IMR-90 (cell line): ENCODE results near the gene POLR1E. TPM values are rescaled to one million over a fixed set of nuclear protein-coding genes. Genes with fewer than 3 reads are reported as not detected.

Source experiments
- ATAC-seq: fragments of 200-7000 bp; cut with Tn5 transposase; 2 replicates; pipeline ENCODE4 v1.9.1; 2020; ENCODE audit warnings: low read depth, mild to moderate bottlenecking, moderate library complexity
- BruUV-seq: library from RNA; stranded (reverse); fragments of 400-500 nt; replicated peaks from 2 replicates; lab custom pipeline; 2021; lab: Mats Ljungman, UMichigan
- CTCF ChIA-PET: fragments of 300-600 bp; formaldehyde crosslinking; extraction: SDS; loops from one replicate; lab custom pipeline; 2021; ENCODE audit warnings: antibody characterized with exemption; lab: Yijun Ruan, JAX
- POLR2A ChIA-PET: fragments of 300-600 bp; sonication (Branson Sonifier 250); formaldehyde crosslinking; loops from one replicate; lab custom pipeline; 2022; ENCODE audit warnings: antibody characterized with exemption; ENCODE audit not compliant: unreplicated experiment; lab: Charles Lee
- DNase-seq: peaks from one replicate; pipeline ENCODE4 v3.0.0; 2013
- H2AFZ ChIP-seq: replicated peaks from 2 replicates; pipeline ENCODE3; 2013; ENCODE audit warnings: low read length, mild to moderate bottlenecking; ENCODE audit not compliant: poor library complexity
- H2AK5ac ChIP-seq: 2 replicates; pipeline ENCODE4 v1.6.1; 2013; ENCODE audit warnings: low read depth, low read length, inconsistent platforms
- H2AK9ac ChIP-seq: replicated peaks from 2 replicates; pipeline ENCODE3; 2013; ENCODE audit warnings: mild to moderate bottlenecking, low read depth, low read length, moderate library complexity; ENCODE audit not compliant: poor library complexity
- H2BK120ac ChIP-seq: 2 replicates; pipeline ENCODE4 v1.6.1; 2013; ENCODE audit warnings: low read depth, low read length, inconsistent platforms
- H2BK15ac ChIP-seq: 3 replicates; pipeline ENCODE4 v1.6.1; 2013; ENCODE audit warnings: low read depth, low read length, inconsistent platforms
- H2BK20ac ChIP-seq: 2 replicates; pipeline ENCODE4 v1.6.1; 2013; ENCODE audit warnings: low read depth, mild to moderate bottlenecking, inconsistent platforms, low read length, moderate library complexity
- H2BK5ac ChIP-seq: 2 replicates; pipeline ENCODE4 v1.6.1; 2013; ENCODE audit warnings: mild to moderate bottlenecking, low read depth, low read length, inconsistent platforms; ENCODE audit not compliant: poor library complexity, severe bottlenecking
- H3K14ac ChIP-seq: replicated peaks from 2 replicates; pipeline ENCODE4 v1.6.1; 2013; ENCODE audit warnings: low read depth, low read length, inconsistent platforms
- H3K18ac ChIP-seq: 2 replicates; pipeline ENCODE4 v1.6.1; 2013; ENCODE audit warnings: low read depth, low read length, control low read depth
- H3K23ac ChIP-seq: 2 replicates; pipeline ENCODE4 v1.6.1; 2013; ENCODE audit warnings: low read depth, low read length, inconsistent platforms
- H3K27ac ChIP-seq: 2 replicates; pipeline ENCODE4 v1.5.1; 2013; ENCODE audit warnings: mild to moderate bottlenecking, control low read depth, low read length; ENCODE audit not compliant: insufficient read depth
- H3K27me3 ChIP-seq: 2 replicates; pipeline ENCODE4 v1.6.1; 2013; ENCODE audit warnings: low read length; ENCODE audit not compliant: control insufficient read depth, insufficient read depth
- H3K36me3 ChIP-seq: 2 replicates; pipeline ENCODE4 v1.6.1; 2013; ENCODE audit warnings: low read length, mixed read lengths; ENCODE audit not compliant: control insufficient read depth, insufficient read depth
- H3K4ac ChIP-seq: 2 replicates; pipeline ENCODE4 v1.6.1; 2013; ENCODE audit warnings: low read depth, low read length, inconsistent platforms
- H3K4me1 ChIP-seq: 2 replicates; pipeline ENCODE4 v1.6.1; 2013; ENCODE audit warnings: low read length, mixed read lengths; ENCODE audit not compliant: control insufficient read depth, insufficient read depth
- H3K4me2 ChIP-seq: 2 replicates; pipeline ENCODE4 v1.6.1; 2013; ENCODE audit warnings: low read depth, mild to moderate bottlenecking, control low read depth, low read length, moderate library complexity
- H3K4me3 ChIP-seq: 2 replicates; pipeline ENCODE4 v1.5.1; 2013; ENCODE audit warnings: low read depth, mild to moderate bottlenecking, control low read depth, low read length, moderate library complexity; ENCODE audit not compliant: insufficient read depth
- H3K56ac ChIP-seq: 2 replicates; pipeline ENCODE4 v1.6.1; 2013; ENCODE audit warnings: low read length, inconsistent platforms; ENCODE audit not compliant: insufficient read depth; ENCODE audit errors: extremely low read depth
- H3K79me1 ChIP-seq, 2 experiments: 2 replicates each; pipeline ENCODE4 v1.6.1; 2013; ENCODE audit warnings: low read length in 2 of 2, inconsistent platforms in 1 of 2, low read depth in 1 of 2
- H3K9ac ChIP-seq: 2 replicates; pipeline ENCODE4 v1.6.1; 2013; ENCODE audit warnings: low read depth, low read length, control low read depth
- H3K9me1 ChIP-seq: 2 replicates; pipeline ENCODE4 v1.6.1; 2013; ENCODE audit warnings: low read length, inconsistent platforms; ENCODE audit not compliant: insufficient read depth
- H3K9me3 ChIP-seq: 2 replicates; pipeline ENCODE4 v1.6.1; 2013; ENCODE audit warnings: low read length; ENCODE audit not compliant: control insufficient read depth, insufficient read depth
- H4K20me1 ChIP-seq: 2 replicates; pipeline ENCODE4 v1.6.1; 2013; ENCODE audit warnings: low read length, inconsistent platforms; ENCODE audit not compliant: insufficient read depth
- H4K5ac ChIP-seq: 2 replicates; pipeline ENCODE4 v1.6.1; 2013; ENCODE audit warnings: mild to moderate bottlenecking, low read depth, low read length, control low read depth
- H4K8ac ChIP-seq, 2 experiments: 2 replicates each; pipeline ENCODE4 v1.6.1; 2013; ENCODE audit warnings: low read depth in 2 of 2, low read length in 2 of 2, control low read depth in 1 of 2, inconsistent platforms in 1 of 2
- H4K91ac ChIP-seq: 2 replicates; pipeline ENCODE4 v1.6.1; 2013; ENCODE audit warnings: low read depth, low read length, inconsistent platforms; ENCODE audit not compliant: insufficient read depth
- BHLHE40 ChIP-seq: fragments of 150-350 bp; IDR thresholded peaks from 2 replicates; pipeline ENCODE4 v1.6.1; 2016; ENCODE audit warnings: mild to moderate bottlenecking, low read depth, low read length
- CEBPB ChIP-seq: IDR thresholded peaks from 2 replicates; pipeline ENCODE4 v1.6.1; 2012; ENCODE audit warnings: low read depth, low read length, improper control_type of control experiment
- CHD1 ChIP-seq: IDR thresholded peaks from 2 replicates; pipeline ENCODE4 v1.6.1; 2012; ENCODE audit warnings: low read depth, low read length, improper control_type of control experiment
- CTCF ChIP-seq: conservative IDR thresholded peaks from 2 replicates; pipeline ENCODE4 v1.5.1; 2012; ENCODE audit warnings: mild to moderate bottlenecking, low read depth, low read length, improper control_type of control experiment
- ELK1 ChIP-seq: fragments of 150-350 bp; IDR thresholded peaks from 2 replicates; pipeline ENCODE4 v1.6.1; 2016; ENCODE audit warnings: low read depth, mild to moderate bottlenecking, low read length, moderate library complexity, borderline replicate concordance
- FOS ChIP-seq: fragments of 150-350 bp; IDR thresholded peaks from 2 replicates; pipeline ENCODE4 v1.6.1; 2016; ENCODE audit warnings: low read depth, low read length
- MAFK ChIP-seq: IDR thresholded peaks from 2 replicates; pipeline ENCODE4 v1.6.1; 2012; ENCODE audit warnings: low read depth, low read length, improper control_type of control experiment
- MAZ ChIP-seq: IDR thresholded peaks from 2 replicates; pipeline ENCODE4 v1.6.1; 2012; ENCODE audit warnings: low read depth, mild to moderate bottlenecking, low read length, improper control_type of control experiment, moderate library complexity, borderline replicate concordance
- MXI1 ChIP-seq: IDR thresholded peaks from 2 replicates; pipeline ENCODE4 v1.6.1; 2012; ENCODE audit warnings: low read depth, mild to moderate bottlenecking, low read length, moderate library complexity, borderline replicate concordance
- NFE2L2 ChIP-seq: fragments of 150-350 bp; IDR thresholded peaks from 2 replicates; pipeline ENCODE4 v1.6.1; 2016; ENCODE audit warnings: low read depth, mild to moderate bottlenecking, low read length
- POLR2A ChIP-seq: IDR thresholded peaks from 2 replicates; pipeline ENCODE4 v1.6.1; 2012; ENCODE audit warnings: mild to moderate bottlenecking, low read depth, low read length
- RAD21 ChIP-seq: IDR thresholded peaks from 2 replicates; pipeline ENCODE4 v1.6.1; 2012; ENCODE audit warnings: low read length, improper control_type of control experiment
- RCOR1 ChIP-seq: IDR thresholded peaks from 2 replicates; pipeline ENCODE4 v1.6.1; 2012; ENCODE audit warnings: mild to moderate bottlenecking, low read length, improper control_type of control experiment; ENCODE audit not compliant: insufficient replicate concordance
- RFX5 ChIP-seq: IDR thresholded peaks from 2 replicates; pipeline ENCODE4 v1.8.0; 2012; ENCODE audit warnings: low read depth, mild to moderate bottlenecking, low read length, moderate library complexity
- SMC3 ChIP-seq: fragments of 150-350 bp; IDR thresholded peaks from 2 replicates; pipeline ENCODE4 v1.6.1; 2016; ENCODE audit warnings: low read depth, mild to moderate bottlenecking, antibody characterized with exemption, low read length, moderate library complexity
- USF2 ChIP-seq: fragments of 150-350 bp; IDR thresholded peaks from 2 replicates; pipeline ENCODE4 v1.6.1; 2017; ENCODE audit warnings: mild to moderate bottlenecking, antibody characterized with exemption, low read length, low read depth
- dilution Hi-C: fragments of 300-500 bp; cut with HindIII; formaldehyde crosslinking; loops from one replicate; pipeline ENCODE4 v1.14.3; 2018; ENCODE audit warnings: low sequenced_read_pairs; ENCODE audit not compliant: unreplicated experiment
- in situ Hi-C: fragments of 300-500 bp; cut with MboI; formaldehyde crosslinking; loops from 3 replicates; pipeline ENCODE4 v1.14.3; 2019; ENCODE audit warnings: low sequenced_read_pairs, inconsistent platforms, mixed read lengths
- intact Hi-C: fragments of 100-400 bp; cut with micrococcal nuclease; formaldehyde crosslinking; loops from 2 replicates; pipeline ENCODE4 v1.10.0; 2022
- polyA plus RNA-seq, 3 experiments: library from polyadenylated mRNA; depleted of rRNA; stranded (reverse); fragments of >200 nt; gene quantifications; 2 replicates each; pipeline ENCODE4 v1.2.3, GENCODE V29; 2012; ENCODE audit warnings: low replicate concordance in 1 of 3
- total RNA-seq: library from RNA; depleted of rRNA; stranded (reverse); fragments of >200 nt; gene quantifications from 2 replicates; pipeline ENCODE4 v1.2.3, GENCODE V29; 2012

Gene POLR1E
- total and polyA plus RNA-seq, 2 of the 4 experiments (the other 2 are of a cell fraction), result 48.0 to 71.9 TPM

- Histone ChIP-seq H3K9ac (no peak overlapping the region), H2AK9ac (no peak overlapping the region), H2AK5ac (no peak overlapping the region), H2BK5ac (no peak overlapping the region), H3K23ac (no peak overlapping the region), H3K9me3 (no peaks in the 10 kb centered on the region), H4K5ac (no peak overlapping the region), H3K79me1 (no peaks in the 10 kb centered on the region), H3K4me3 (no peak overlapping the region), H4K20me1 (no peaks in the 10 kb centered on the region), H3K4me1 (no peaks in the 10 kb centered on the region), H3K36me3 (peaks cover 26% of the 10 kb centered on the region), H3K27ac (no peak overlapping the region), H3K9me1 (peaks cover 3% of the 10 kb centered on the region; the same call in 1 of the 2 replicates), H2BK20ac (no peak overlapping the region), H3K18ac (no peak overlapping the region), H3K56ac (no peak overlapping the region), H3K14ac (no peak overlapping the region), H3K27me3 (no peaks in the 10 kb centered on the region), H4K91ac (no peak overlapping the region), H3K4ac (no peak overlapping the region), H4K8ac (no peak overlapping the region), H3K4me2 (no peak overlapping the region), H2BK120ac (no peak overlapping the region), H2BK15ac (no peak overlapping the region), H2AFZ (no peak overlapping the region)
- CTCF ChIA-PET, result no interaction called here
- dilution Hi-C loops (no loop called here), intact Hi-C loops (no loop called here), in situ Hi-C loops (no loop called here)
- TF ChIP-seq ELK1 (no peak), RFX5 (no peak), USF2 (no peak), BHLHE40 (no peak), FOS (no peak), MXI1 (no peak), SMC3 (no peak), RCOR1 (no peak), CEBPB (no peak), RAD21 (no peak), CHD1 (no peak), MAFK (no peak), NFE2L2 (no peak), POLR2A (no peak), CTCF (no peak), MAZ (no peak)
- DNase-seq (no peak), ATAC-seq (no peak)
- POLR2A ChIA-PET, result no interaction called here
- BruUV-seq, result no TSS peak
These were observed 53.9 kb downstream of the POLR1E start for GRCh38 chr9:37539634-37540033.
